ENCODE results near the gene HSDL2.
"Not testable (repeated sequence)": the region's sequence is repeated elsewhere in the genome, so short reads cannot be mapped to it uniquely, and the experiment has no call there.

The HSDL2 gene

DNA sequence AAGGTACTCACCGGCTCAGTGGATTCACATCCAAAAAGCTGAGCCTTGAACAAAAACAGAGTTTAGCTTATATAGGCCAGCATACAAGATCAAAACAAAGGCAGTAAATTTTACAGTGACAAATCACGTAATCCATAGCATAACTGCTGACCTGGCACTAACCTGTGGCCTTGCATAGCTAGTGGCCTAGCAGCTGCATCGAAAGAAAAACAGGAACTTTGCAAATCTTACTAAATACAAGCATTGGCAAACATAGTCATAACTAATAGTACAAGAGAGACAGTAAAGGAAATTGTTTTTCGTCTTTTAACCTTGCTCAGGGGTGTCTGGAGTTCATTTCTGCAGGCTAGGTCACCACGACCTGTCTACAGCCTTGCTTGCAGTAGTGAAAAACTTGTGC is 4.8 kb downstream of the HSDL2 start:
- no peaks in the 10 kb centered on the region for H3F3A ChIP-seq (ENCODE audit: insufficient read depth, low read length)
- H3K4me2 ChIP-seq (ENCODE audit: low read length), result peak overlapping the region; percentile 58
- TF ChIP-seq EZH2 (IDR thresholded peaks at IDR 0.05; ENCODE audit: borderline replicate concordance, low read length), result no peak
- TF ChIP-seq, protein P1, sequence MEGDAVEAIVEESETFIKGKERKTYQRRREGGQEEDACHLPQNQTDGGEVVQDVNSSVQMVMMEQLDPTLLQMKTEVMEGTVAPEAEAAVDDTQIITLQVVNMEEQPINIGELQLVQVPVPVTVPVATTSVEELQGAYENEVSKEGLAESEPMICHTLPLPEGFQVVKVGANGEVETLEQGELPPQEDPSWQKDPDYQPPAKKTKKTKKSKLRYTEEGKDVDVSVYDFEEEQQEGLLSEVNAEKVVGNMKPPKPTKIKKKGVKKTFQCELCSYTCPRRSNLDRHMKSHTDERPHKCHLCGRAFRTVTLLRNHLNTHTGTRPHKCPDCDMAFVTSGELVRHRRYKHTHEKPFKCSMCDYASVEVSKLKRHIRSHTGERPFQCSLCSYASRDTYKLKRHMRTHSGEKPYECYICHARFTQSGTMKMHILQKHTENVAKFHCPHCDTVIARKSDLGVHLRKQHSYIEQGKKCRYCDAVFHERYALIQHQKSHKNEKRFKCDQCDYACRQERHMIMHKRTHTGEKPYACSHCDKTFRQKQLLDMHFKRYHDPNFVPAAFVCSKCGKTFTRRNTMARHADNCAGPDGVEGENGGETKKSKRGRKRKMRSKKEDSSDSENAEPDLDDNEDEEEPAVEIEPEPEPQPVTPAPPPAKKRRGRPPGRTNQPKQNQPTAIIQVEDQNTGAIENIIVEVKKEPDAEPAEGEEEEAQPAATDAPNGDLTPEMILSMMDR (IDR thresholded peaks at IDR 0.05; ENCODE audit: low read length), result no peak
- no peak overlapping the region for H3K4me3 ChIP-seq (ENCODE audit: low read depth, low read length, poor library complexity, severe bottlenecking)
- H2AFZ ChIP-seq (ENCODE audit: low read length), result no peak overlapping the region
- peak overlapping the region; percentile 41; the same call in 1 of the 2 replicates for H3K9ac ChIP-seq (ENCODE audit: low read length)
- no peaks in the 10 kb centered on the region for H3K27me3 ChIP-seq (ENCODE audit: insufficient read depth, low read length)
- H3K9me2 ChIP-seq (ENCODE audit: low read depth, low read length), result no peaks in the 10 kb centered on the region
- peak overlapping the region; percentile 82 for H3K27ac ChIP-seq (ENCODE audit: low read depth, low read length, poor library complexity, severe bottlenecking)
- peaks cover 54% of the 10 kb centered on the region for H3K4me1 ChIP-seq (ENCODE audit: insufficient read depth, low read length, severe bottlenecking)
- H3K9me3 ChIP-seq (ENCODE audit: low read length), result no peaks in the 10 kb centered on the region
- H3K79me2 ChIP-seq (ENCODE audit: insufficient read depth, low read length), result peaks cover 4% of the 10 kb centered on the region; the same call in 1 of the 2 replicates
- H4K20me1 ChIP-seq (ENCODE audit: insufficient read depth, low read length), result no peaks in the 10 kb centered on the region
- no peaks in the 10 kb centered on the region for H3K36me3 ChIP-seq (ENCODE audit: insufficient read depth, low read length)

GRCh38 chr9:112387115-112387514 is 7.2 kb downstream of the HSDL2 start:
- H4K20me1 ChIP-seq (ENCODE audit: insufficient read depth, low read length), result no peaks in the 10 kb centered on the region
- peaks cover 4% of the 10 kb centered on the region; the same call in 1 of the 2 replicates for H3K79me2 ChIP-seq (ENCODE audit: insufficient read depth, low read length)
- H3K27me3 ChIP-seq (ENCODE audit: insufficient read depth, low read length), result no peaks in the 10 kb centered on the region
- no peaks in the 10 kb centered on the region for H3K9me2 ChIP-seq (ENCODE audit: low read depth, low read length)
- H3K27ac ChIP-seq (ENCODE audit: low read depth, low read length, poor library complexity, severe bottlenecking), result no peak overlapping the region
- no peaks in the 10 kb centered on the region for H3K9me3 ChIP-seq (ENCODE audit: low read length)
- peaks cover 40% of the 10 kb centered on the region for H3K4me1 ChIP-seq (ENCODE audit: insufficient read depth, low read length, severe bottlenecking)
- no peak overlapping the region for H3K9ac ChIP-seq (ENCODE audit: low read length)
- no peaks in the 10 kb centered on the region for H3K36me3 ChIP-seq (ENCODE audit: insufficient read depth, low read length)
- H3K4me3 ChIP-seq (ENCODE audit: low read depth, low read length, poor library complexity, severe bottlenecking), result no peak overlapping the region
- H3K4me2 ChIP-seq (ENCODE audit: low read length), result no peak overlapping the region
- H3F3A ChIP-seq (ENCODE audit: insufficient read depth, low read length), result no peaks in the 10 kb centered on the region
- no peak for TF ChIP-seq EZH2 (IDR thresholded peaks at IDR 0.05; ENCODE audit: borderline replicate concordance, low read length)
- TF ChIP-seq, protein P1 (IDR thresholded peaks at IDR 0.05; ENCODE audit: low read length), result no peak
- no peak overlapping the region for H2AFZ ChIP-seq (ENCODE audit: low read length)

- H3K27me3 ChIP-seq (ENCODE audit: insufficient read depth, low read length); H3K79me2 ChIP-seq (ENCODE audit: insufficient read depth, low read length); H3K36me3 ChIP-seq (ENCODE audit: insufficient read depth, low read length); H3F3A ChIP-seq (ENCODE audit: insufficient read depth, low read length); H3K9ac ChIP-seq (ENCODE audit: low read length); H2AFZ ChIP-seq (ENCODE audit: low read length); H3K4me2 ChIP-seq (ENCODE audit: low read length); H3K4me3 ChIP-seq (ENCODE audit: low read depth, low read length, poor library complexity, severe bottlenecking); H3K9me3 ChIP-seq (ENCODE audit: low read length); H3K9me2 ChIP-seq (ENCODE audit: low read depth, low read length); H3K27ac ChIP-seq (ENCODE audit: low read depth, low read length, poor library complexity, severe bottlenecking); H4K20me1 ChIP-seq (ENCODE audit: insufficient read depth, low read length): not testable (repeated sequence)
- peaks cover 12% of the 10 kb centered on the region for H3K4me1 ChIP-seq (ENCODE audit: insufficient read depth, low read length, severe bottlenecking)
Observed at GRCh38 chr9:112389897-112390296, 10.0 kb downstream of the HSDL2 start.

- not testable (repeated sequence) for H3K9me2 ChIP-seq (ENCODE audit: low read depth, low read length); H3K4me1 ChIP-seq (ENCODE audit: insufficient read depth, low read length, severe bottlenecking); H2AFZ ChIP-seq (ENCODE audit: low read length); H3F3A ChIP-seq (ENCODE audit: insufficient read depth, low read length); H3K4me3 ChIP-seq (ENCODE audit: low read depth, low read length, poor library complexity, severe bottlenecking); H3K27me3 ChIP-seq (ENCODE audit: insufficient read depth, low read length); H3K4me2 ChIP-seq (ENCODE audit: low read length); H4K20me1 ChIP-seq (ENCODE audit: insufficient read depth, low read length); H3K9ac ChIP-seq (ENCODE audit: low read length); H3K36me3 ChIP-seq (ENCODE audit: insufficient read depth, low read length); H3K79me2 ChIP-seq (ENCODE audit: insufficient read depth, low read length); H3K27ac ChIP-seq (ENCODE audit: low read depth, low read length, poor library complexity, severe bottlenecking); H3K9me3 ChIP-seq (ENCODE audit: low read length)
Observed at GRCh38 chr9:112391936-112392560, 12.1 kb downstream of the HSDL2 start.

- not testable (repeated sequence) for H3K79me2 ChIP-seq (ENCODE audit: insufficient read depth, low read length); H3K9me2 ChIP-seq (ENCODE audit: low read depth, low read length); H4K20me1 ChIP-seq (ENCODE audit: insufficient read depth, low read length); H3K36me3 ChIP-seq (ENCODE audit: insufficient read depth, low read length); H2AFZ ChIP-seq (ENCODE audit: low read length); H3K4me2 ChIP-seq (ENCODE audit: low read length); H3K9ac ChIP-seq (ENCODE audit: low read length); H3K27me3 ChIP-seq (ENCODE audit: insufficient read depth, low read length); H3K9me3 ChIP-seq (ENCODE audit: low read length); H3K4me3 ChIP-seq (ENCODE audit: low read depth, low read length, poor library complexity, severe bottlenecking); H3F3A ChIP-seq (ENCODE audit: insufficient read depth, low read length); H3K4me1 ChIP-seq (ENCODE audit: insufficient read depth, low read length, severe bottlenecking); H3K27ac ChIP-seq (ENCODE audit: low read depth, low read length, poor library complexity, severe bottlenecking)
Observed at GRCh38 chr9:112393146-112393545, 13.2 kb downstream of the HSDL2 start.
